ENCODE measurements around the gene CXCL16.

The CXCL16 gene

DNA sequence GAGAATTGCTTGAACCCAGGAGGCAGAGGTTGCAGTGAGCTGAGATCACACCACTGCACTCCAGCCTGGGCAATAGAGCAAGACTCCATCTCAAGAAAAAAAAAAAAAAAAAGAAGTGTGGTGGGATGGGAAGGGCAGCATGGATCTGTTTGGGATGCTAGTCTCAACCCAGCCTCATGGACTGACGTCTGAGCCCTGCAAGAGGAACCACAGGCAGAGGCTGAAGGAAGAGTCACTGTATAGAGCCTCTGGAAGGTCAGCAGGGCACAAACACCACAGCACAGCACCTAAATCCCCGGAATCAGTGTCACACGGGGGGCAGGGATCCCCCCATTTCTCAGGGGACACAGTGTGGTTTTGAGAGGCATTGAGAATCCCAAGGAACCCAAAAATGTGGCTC lies 10.9 kb upstream of the CXCL16 start:
- no peak for DNase-seq

- no peak for DNase-seq
Observed at GRCh38 chr17:4748686-4749085, 9.0 kb upstream of the CXCL16 start.

- DNase-seq = no peak
Observed at GRCh38 chr17:4747847-4748246, 8.1 kb upstream of the CXCL16 start.

DNA sequence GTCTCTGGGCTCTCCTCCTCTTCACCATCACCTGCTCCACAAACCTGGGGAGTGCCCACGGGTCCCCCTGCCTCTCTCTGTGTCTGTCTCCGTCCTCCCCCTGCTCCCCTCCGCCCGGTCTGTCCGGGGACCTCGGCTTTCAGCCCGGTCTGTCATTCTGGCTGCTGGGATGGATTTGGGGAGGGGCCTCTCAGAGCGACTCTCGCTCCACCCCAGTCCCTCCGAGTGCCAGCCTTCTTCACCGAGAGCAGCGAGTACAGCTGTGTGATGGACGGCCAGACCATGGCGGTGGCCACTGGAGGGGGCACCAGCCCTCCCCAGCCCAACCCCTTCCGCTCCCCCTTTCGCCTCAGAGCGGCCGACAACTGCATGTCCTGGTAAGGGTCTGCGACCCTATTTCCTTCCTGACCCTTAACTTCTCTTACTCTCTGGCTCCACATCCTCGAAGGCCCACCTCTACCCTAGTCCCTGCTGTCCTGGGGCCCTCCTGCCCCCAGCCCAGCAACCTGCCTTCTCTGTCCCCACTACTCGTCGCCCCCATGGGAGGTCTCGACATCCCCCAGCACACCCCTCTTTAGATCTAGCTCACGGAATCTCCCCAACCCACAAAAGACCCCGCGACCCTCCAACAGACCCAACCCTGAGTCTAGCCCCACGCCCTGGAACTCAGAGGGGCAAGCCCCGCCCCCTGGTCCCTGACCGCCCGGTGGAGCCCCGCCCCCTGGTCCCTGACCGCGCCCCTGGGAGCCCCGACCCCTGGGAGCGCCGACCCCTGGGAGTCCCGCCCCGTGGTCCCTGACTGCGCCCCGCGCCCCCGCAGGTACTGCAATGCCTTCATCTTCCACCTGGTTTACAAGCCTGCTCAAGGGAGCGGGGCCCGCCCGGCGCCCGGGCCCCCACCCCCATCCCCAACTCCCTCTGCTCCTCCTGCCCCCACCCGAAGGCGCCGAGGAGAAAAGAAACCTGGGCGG lies 5.6 kb upstream of the CXCL16 start:
- no peak for DNase-seq

DNA sequence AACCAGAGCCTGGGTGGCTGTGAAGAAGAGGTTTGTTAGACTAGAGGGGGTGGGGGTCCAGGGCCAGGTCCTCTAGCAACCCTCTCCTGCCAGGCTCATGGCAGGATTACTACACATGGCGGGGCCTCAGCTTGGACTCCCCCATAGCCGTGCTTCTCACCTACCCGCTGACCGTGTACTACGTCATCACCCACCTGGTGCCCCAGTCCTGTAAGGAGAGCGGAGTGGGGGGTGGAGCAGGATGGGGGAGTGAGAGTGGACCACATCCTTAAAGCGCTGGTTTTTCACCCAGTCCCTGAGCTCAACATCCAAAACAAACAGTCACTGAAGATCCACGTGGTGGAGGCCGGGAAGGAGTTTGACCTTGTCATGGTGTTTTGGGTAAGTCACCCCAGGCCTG lies 4.2 kb upstream of the CXCL16 start:
- DNase-seq = no peak

- DNase-seq = no peak
Observed at GRCh38 chr17:4743216-4743615, 3.5 kb upstream of the CXCL16 start.

DNA sequence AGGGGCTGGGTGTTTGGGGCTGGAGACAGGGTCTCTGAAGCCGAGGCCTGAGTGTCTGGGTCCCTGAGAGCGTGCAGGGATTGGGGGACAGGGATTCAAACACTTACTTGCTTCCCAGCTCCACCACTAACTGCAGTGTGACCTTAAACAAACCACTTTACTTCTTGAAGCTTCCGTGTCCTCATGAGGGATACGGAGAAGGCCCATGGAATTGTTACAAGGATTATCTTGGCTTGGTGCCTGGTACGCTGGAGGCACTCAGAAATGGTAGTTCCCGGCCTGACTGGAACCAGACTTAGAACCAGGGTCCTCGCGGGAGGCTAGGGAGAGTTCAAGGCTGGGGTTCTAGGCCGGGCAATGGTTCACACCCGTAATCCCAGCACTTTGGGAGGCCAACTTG lies 2.9 kb upstream of the CXCL16 start:
- DNase-seq = no peak

GRCh38 chr17:4742133-4742532 lies 2.4 kb upstream of the CXCL16 start:
- DNase-seq = no peak

DNA sequence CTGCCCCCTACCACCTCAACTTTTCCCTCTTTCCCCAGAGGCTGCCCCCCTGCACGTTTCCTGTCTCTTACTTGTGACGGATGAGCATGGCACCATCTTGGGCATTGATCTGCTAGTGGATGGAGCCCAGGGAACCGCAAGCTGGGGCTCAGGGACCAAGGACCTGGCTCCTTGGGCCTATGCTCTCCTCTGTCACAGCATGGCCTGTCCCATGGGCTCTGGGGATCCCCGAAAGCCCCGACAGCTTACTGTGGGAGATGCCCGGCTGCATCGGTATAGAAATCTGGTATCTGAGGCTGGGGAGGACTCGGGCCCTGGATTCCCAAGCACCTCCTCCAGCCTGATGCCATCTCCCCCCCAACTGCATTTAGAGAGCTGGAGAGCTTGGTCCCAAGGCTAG lies 1.8 kb upstream of the CXCL16 start:
- DNase-seq = no peak

GRCh38 chr17:4740584-4740983 lies 856 bp upstream of the CXCL16 start:
- DNase-seq = no peak

- no peak for DNase-seq
Observed at GRCh38 chr17:4740025-4740351, 260 bp upstream of the CXCL16 start.

GRCh38 chr17:4738136-4739121 lies 1.3 kb downstream of the CXCL16 start:
- no peak for DNase-seq

DNA sequence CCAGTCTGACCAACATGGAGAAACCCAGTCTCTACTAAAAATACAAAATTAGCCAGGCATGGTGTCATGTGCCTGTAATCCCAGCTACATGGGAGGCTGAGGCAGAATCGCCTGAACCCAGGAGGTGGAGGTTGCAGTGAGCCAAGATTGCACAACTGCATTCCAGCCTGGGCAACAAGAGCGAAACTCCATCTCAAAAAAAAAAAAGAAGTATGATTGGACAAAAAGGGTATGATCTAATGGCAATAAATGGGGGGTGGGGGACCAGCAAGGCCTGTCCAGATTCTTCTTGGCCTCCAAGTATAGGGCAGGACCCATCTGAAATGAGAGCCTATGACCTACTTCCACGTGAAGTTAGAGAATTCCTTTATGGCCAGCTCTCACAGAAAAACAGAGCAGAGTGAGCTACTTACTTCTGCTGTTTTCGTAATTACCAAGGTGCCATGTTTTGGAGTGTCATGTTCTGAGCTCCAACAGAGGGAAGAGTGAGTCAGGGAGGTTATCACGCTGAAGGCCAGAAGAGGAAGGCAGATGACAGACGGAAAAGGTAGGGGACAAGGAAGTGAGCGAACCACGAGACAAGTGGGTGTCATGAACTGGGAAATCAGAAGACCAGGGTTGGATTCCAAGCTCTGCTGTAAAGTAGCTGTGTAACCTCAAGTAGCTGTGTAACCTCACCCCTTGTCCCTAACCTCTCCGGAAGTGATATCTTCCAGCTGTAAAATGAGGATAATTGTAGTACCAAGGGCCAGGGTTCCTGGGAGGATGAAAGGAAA lies 3.7 kb downstream of the CXCL16 start:
- DNase-seq = no peak

- DNase-seq = no peak
Observed at GRCh38 chr17:4734857-4735475, 4.8 kb downstream of the CXCL16 start.

- no peak for DNase-seq
Observed at GRCh38 chr17:4733073-4733531, 6.6 kb downstream of the CXCL16 start.

DNA sequence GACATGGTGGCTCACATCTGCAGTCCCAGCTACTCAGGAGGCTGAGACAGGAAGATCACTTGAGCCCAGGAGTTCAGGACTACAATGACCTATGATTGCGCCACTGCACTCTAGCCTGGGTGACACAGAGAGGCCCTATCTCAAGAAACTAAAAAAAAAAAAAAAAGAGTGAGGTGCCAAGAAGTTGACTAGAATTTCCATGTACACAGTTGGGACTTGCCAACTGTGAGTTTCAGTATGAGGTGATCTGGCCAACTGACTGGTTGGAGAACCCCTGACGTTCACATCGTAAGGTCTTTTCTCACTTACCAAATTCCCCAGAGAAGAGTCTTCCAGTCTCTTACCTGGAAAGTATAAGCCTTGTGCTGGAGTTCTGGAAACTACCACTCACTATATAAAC lies 11.6 kb downstream of the CXCL16 start:
- no peak for DNase-seq

DNA sequence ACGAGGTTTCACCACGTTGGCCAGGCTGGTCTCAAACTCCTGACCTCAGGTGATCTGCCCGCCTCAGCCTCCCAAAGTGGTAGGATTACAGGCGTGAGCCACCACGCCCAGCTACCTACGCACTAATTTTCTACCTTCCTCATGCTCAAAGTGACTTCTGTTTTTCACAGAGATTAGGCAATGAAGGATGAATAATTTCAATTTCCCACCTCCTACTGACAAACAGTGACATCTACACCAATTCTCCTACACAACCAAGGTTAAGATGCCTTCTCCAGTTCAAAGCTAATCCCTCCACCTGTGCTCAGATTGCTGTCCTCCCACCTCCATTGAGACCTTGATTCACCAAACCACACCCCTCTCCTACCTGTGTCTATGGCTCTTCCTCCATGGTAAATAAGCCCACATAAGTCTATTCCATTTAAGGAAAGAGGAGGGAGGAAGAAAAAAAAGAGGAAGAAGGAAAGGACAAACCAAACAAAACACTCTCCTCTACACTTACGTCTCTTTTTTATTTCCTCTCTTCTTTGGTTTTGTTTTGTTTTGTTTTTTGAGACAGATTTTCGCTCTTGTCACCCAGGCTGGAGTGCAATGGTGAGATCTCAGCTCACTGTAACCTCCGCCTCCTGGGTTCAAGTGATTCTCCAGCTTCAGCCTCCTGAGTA lies 13.9 kb downstream of the CXCL16 start:
- no peak for DNase-seq

GRCh38 chr17:4724650-4725049 lies 15.1 kb downstream of the CXCL16 start:
- DNase-seq = no peak

DNA sequence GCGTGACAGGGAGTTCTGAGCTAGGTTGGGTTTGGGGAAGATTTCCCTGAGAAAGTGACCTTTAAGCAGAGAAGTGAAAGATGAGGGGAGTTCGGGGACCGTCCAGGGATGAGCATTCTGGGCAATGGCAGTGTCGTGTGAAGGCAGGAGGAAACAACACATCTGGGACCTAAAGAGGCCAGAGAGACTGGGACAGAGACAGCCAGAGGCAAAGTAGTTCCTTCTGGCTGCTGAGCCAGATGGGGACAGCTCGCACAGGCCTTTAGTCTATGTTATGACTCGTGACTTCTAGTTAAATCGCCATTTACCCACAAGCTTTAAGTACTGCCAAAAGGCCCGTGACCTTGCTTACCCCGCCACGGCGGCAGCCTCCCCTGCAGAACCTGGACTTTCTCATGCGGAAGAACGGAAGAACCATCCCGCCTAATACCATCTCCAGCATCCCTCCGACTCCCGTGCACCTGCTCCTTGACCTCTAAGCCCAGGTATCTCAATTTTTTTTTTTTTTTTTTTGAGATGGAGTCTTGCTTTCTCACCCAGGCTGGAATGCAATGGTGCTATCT lies 17.0 kb downstream of the CXCL16 start:
- DNase-seq = no peak

GRCh38 chr17:4721203-4722135 lies 18.3 kb downstream of the CXCL16 start:
- no peak for DNase-seq
